ENCODE data around the gene PPIF. TPM values are rescaled to one million over a fixed set of nuclear protein-coding genes. Genes with fewer than 3 reads are reported as not detected.

PPIF gene
- total RNA-seq, 1 experiment from 2014 or later = 203 TPM

- Histone ChIP-seq H3K4me1 (replicated peaks; ENCODE audit: insufficient read depth) (peaks cover 4% of the 10 kb centered on the region; the same call in 1 of the 2 replicates), H3K9me2 (ENCODE audit: insufficient read depth) (no peaks in the 10 kb centered on the region), H3K9me3 (ENCODE audit: insufficient read depth, low read depth) (no peaks in the 10 kb centered on the region), H3K27me3 (ENCODE audit: insufficient read depth, low read depth) (no peaks in the 10 kb centered on the region), H3K27ac (no peak overlapping the region), H3K79me2 (ENCODE audit: low read depth) (no peaks in the 10 kb centered on the region), H3K4me2 (no peak overlapping the region), H3F3A (ENCODE audit: insufficient read depth, low read depth) (peaks cover under 1% of the 10 kb centered on the region; the same call in 1 of the 2 replicates), H4K20me1 (ENCODE audit: insufficient read depth) (no peaks in the 10 kb centered on the region), H2AFZ (no peak overlapping the region), H3K4me3 (no peak overlapping the region), H3K36me3 (ENCODE audit: low read depth) (no peaks in the 10 kb centered on the region)
- intact Hi-C loops (cut with micrococcal nuclease; ENCODE audit: unreplicated experiment) = no loop called here
- ChIA-PET CTCF (no interaction called here), POLR2A (ENCODE audit: unreplicated experiment) (no interaction called here)
- no peak for DNase-seq
- TF ChIP-seq EZH2 (IDR thresholded peaks at IDR 0.05; ENCODE audit: low read depth) = no peak
- no peak for TF ChIP-seq CTCF (conservative IDR thresholded peaks at IDR 0.05)
- no TSS peak for BruUV-seq (replicated peaks)
Measured at GRCh38 chr10:79339266-79339665, 8.0 kb upstream of the PPIF start.

- CTCF ChIA-PET = interaction anchor here (0.6 kb wide), 1 partner anchor 732 kb away, joined by 4 read pairs; no protein-coding TSS in a partner anchor
- Histone ChIP-seq H2AFZ (no peak overlapping the region), H4K20me1 (ENCODE audit: insufficient read depth) (no peaks in the 10 kb centered on the region), H3F3A (ENCODE audit: insufficient read depth, low read depth) (no peaks in the 10 kb centered on the region), H3K27ac (no peak overlapping the region), H3K27me3 (ENCODE audit: insufficient read depth, low read depth) (no peaks in the 10 kb centered on the region), H3K36me3 (ENCODE audit: low read depth) (no peaks in the 10 kb centered on the region), H3K9me3 (ENCODE audit: insufficient read depth, low read depth) (no peaks in the 10 kb centered on the region), H3K9me2 (ENCODE audit: insufficient read depth) (no peaks in the 10 kb centered on the region), H3K4me3 (no peak overlapping the region), H3K79me2 (ENCODE audit: low read depth) (no peaks in the 10 kb centered on the region), H3K4me1 (replicated peaks; ENCODE audit: insufficient read depth) (0 out of 2 replicates have a peak, but pooled peaks cover 3% of the 10 kb centered on the region), H3K4me2 (no peak overlapping the region)
- no TSS peak for BruUV-seq (replicated peaks)
- POLR2A ChIA-PET (ENCODE audit: unreplicated experiment) = no interaction called here
- TF ChIP-seq EZH2 (IDR thresholded peaks at IDR 0.05; ENCODE audit: low read depth) (no peak), CTCF (conservative IDR thresholded peaks at IDR 0.05) (no peak)
- DNase-seq = no peak
- intact Hi-C loops (cut with micrococcal nuclease; ENCODE audit: unreplicated experiment) = no loop called here
Measured at GRCh38 chr10:79340646-79341244, 6.5 kb upstream of the PPIF start.

GRCh38 chr10:79342295-79342761 is 4.9 kb upstream of the PPIF start:
- TF ChIP-seq CTCF (conservative IDR thresholded peaks at IDR 0.05) (no peak), EZH2 (IDR thresholded peaks at IDR 0.05; ENCODE audit: low read depth) (no peak)
- no TSS peak for BruUV-seq (replicated peaks)
- Histone ChIP-seq H3K27ac (no peak overlapping the region), H3F3A (ENCODE audit: insufficient read depth, low read depth) (peaks cover 5% of the 10 kb centered on the region; the same call in 1 of the 2 replicates), H3K4me2 (no peak overlapping the region), H3K4me3 (no peak overlapping the region), H3K79me2 (ENCODE audit: low read depth) (no peaks in the 10 kb centered on the region), H3K4me1 (replicated peaks; ENCODE audit: insufficient read depth) (peaks cover 13% of the 10 kb centered on the region), H4K20me1 (ENCODE audit: insufficient read depth) (no peaks in the 10 kb centered on the region), H2AFZ (no peak overlapping the region), H3K9me2 (ENCODE audit: insufficient read depth) (no peaks in the 10 kb centered on the region), H3K36me3 (ENCODE audit: low read depth) (no peaks in the 10 kb centered on the region), H3K9me3 (ENCODE audit: insufficient read depth, low read depth) (no peaks in the 10 kb centered on the region), H3K27me3 (ENCODE audit: insufficient read depth, low read depth) (no peaks in the 10 kb centered on the region)
- intact Hi-C loops (cut with micrococcal nuclease; ENCODE audit: unreplicated experiment) = no loop called here
- DNase-seq = no peak
- POLR2A ChIA-PET (ENCODE audit: unreplicated experiment) = no interaction called here
- CTCF ChIA-PET = interaction anchor here (0.6 kb wide), 1 partner anchor 21 kb away, joined by 3 read pairs; no protein-coding TSS in a partner anchor
